Kidney epithelial cell (primary cell): ENCODE results near the gene DIAPH3. TPM values are rescaled to one million over a fixed set of nuclear protein-coding genes. Genes with fewer than 3 reads are reported as not detected.

Source experiments
- DNase-seq: peaks from one replicate; pipeline ENCODE4 v3.0.0-alpha.2; 2010; ENCODE audit warnings: low read depth
- H3K27me3 ChIP-seq: 2 replicates; pipeline ENCODE4 v1.6.0; 2011; ENCODE audit warnings: low read length; ENCODE audit not compliant: control insufficient read depth, insufficient read depth
- H3K36me3 ChIP-seq: 2 replicates; pipeline ENCODE4 v1.5.1; 2011; ENCODE audit warnings: low read length; ENCODE audit not compliant: control insufficient read depth, insufficient read depth
- H3K4me3 ChIP-seq: 2 replicates; pipeline ENCODE4 v1.5.1; 2011; ENCODE audit warnings: low read depth, mild to moderate bottlenecking, control low read depth, low read length
- CTCF ChIP-seq: IDR thresholded peaks from 2 replicates; pipeline ENCODE4 v1.5.1; 2011; ENCODE audit warnings: mild to moderate bottlenecking, moderate library complexity, low read length, control low read depth, inconsistent platforms; ENCODE audit not compliant: insufficient read depth, poor library complexity, severe bottlenecking
- total RNA-seq: library from RNA; depleted of rRNA; stranded (reverse); fragments of >200 nt; gene quantifications from 2 replicates; pipeline ENCODE4 v1.2.3, GENCODE V29; 2015

The DIAPH3 gene
- total RNA-seq, 1 donor from 2014 or later, result 7.5 TPM

GRCh38 chr13:59846845-59847620 lies 316.7 kb downstream of the DIAPH3 start:
- Histone ChIP-seq H3K27me3 (no peaks in the 10 kb centered on the region), H3K36me3 (no peaks in the 10 kb centered on the region), H3K4me3 (no peak overlapping the region)
- TF ChIP-seq CTCF, result no peak
- DNase-seq, result no peak

DNA sequence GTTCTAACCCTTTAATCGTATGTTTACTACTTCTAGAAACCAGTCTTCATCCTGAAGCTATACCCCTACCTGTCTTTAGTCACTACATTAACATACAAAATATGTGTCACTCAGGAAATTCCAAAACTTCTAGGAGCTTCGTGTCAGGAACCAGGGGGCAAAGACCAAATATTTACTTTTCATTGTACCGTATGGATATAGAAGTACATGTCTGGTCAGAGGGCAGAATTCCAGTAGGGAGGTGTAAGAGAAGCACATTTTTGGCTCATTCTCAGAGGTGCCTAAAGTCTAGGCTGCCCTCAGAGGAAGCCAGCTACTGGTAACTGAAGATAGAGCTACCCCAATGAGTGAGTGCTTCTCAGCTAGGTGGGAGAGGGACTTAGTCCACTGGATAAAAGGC lies 320.7 kb downstream of the DIAPH3 start:
- no peaks in the 10 kb centered on the region for H3K36me3 ChIP-seq
- no peak for TF ChIP-seq CTCF
- H3K4me3 ChIP-seq, result no peak overlapping the region
- no peaks in the 10 kb centered on the region for H3K27me3 ChIP-seq
- no peak for DNase-seq

DNA sequence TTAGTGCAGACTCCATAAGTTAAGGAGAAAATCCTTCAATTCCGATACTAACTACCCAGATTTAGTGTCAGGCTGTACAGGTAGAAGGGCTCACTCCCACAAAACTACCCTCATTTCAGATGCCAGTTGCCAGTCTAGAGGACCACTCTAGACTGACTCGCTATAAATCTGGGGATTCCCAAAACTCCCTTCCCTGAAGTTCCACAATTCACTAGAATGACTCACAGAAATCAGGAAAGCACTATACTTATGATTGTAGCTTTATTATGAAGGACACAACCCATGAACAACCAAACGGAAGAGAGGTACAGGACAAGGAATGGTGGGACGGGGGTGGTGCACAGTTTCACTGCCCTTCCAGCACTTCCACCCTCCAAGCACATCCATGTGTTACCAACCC lies 321.2 kb downstream of the DIAPH3 start:
- Histone ChIP-seq H3K36me3 (no peaks in the 10 kb centered on the region), H3K4me3 (no peak overlapping the region), H3K27me3 (no peaks in the 10 kb centered on the region)
- no peak for DNase-seq
- TF ChIP-seq CTCF, result no peak

DNA sequence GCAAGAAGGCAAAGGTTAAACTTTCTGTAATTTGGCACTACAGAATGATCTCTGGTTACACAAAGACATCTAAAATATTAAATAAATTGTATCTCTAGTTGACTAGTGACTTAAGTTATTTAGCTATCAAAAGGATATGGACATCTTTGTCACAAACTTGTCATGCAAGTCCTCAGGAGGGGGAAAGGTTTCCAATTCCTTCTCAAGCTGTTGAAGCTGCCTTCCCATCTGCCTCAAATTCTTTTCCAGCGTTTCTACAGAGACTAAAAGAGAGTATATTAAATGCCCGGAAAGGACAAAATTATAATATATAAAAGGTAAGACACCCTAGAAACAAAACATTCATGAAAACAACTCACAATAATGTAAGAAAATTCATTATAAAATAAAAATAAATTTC lies 324.5 kb downstream of the DIAPH3 start:
- Histone ChIP-seq H3K27me3 (no peaks in the 10 kb centered on the region), H3K4me3 (no peak overlapping the region), H3K36me3 (no peaks in the 10 kb centered on the region)
- TF ChIP-seq CTCF, result no peak
- no peak for DNase-seq

DNA sequence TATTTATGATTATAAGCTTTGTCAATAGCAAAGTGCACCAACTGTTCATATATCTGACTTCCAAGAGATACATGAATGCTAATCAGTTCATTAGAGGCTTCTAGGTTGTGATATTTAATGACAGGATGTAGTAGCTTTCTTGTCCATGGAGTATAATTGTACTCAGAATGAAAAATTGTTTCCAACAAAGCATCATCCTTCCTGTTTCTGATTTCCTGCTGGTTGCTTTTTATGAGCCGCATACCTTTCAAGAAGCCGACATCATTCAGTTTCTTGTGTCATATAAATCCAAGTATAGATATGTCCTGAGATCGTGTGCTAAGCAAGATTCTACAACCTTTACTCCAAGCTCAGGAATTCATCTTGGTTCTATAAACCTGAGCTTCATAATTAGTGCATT lies 326.6 kb downstream of the DIAPH3 start:
- no peak for TF ChIP-seq CTCF

DNA sequence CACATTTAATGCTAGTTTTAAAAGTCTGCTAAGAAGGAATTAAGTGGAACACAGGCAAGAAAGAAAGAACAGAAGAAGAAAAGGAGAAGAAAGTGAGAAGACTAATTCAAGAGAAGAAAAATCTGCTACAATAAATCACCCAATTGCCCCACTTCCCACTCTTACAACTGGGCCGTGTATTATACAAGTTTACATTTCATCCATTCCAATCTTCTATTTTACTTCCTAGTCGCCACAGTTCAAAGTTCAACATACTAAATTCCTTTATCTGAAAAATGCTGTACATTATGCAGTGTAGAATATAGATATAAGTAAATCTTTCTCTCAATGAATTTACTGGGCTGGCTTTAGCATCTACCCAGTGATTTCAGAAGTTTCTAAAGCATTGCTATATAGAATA lies 328.2 kb downstream of the DIAPH3 start:
- H3K27me3 ChIP-seq, result no peaks in the 10 kb centered on the region

More for the DNA sequence above, 326.6 kb downstream of the DIAPH3 start:
- H3K4me3 ChIP-seq, result no peak overlapping the region
- no peaks in the 10 kb centered on the region for H3K27me3 ChIP-seq
- DNase-seq, result no peak
- no peaks in the 10 kb centered on the region for H3K36me3 ChIP-seq

More for the DNA sequence above, 328.2 kb downstream of the DIAPH3 start:
- no peak for DNase-seq
- Histone ChIP-seq H3K36me3 (no peaks in the 10 kb centered on the region), H3K4me3 (no peak overlapping the region)
- no peak for TF ChIP-seq CTCF
